ENCODE data around the gene WAC.

DNA sequence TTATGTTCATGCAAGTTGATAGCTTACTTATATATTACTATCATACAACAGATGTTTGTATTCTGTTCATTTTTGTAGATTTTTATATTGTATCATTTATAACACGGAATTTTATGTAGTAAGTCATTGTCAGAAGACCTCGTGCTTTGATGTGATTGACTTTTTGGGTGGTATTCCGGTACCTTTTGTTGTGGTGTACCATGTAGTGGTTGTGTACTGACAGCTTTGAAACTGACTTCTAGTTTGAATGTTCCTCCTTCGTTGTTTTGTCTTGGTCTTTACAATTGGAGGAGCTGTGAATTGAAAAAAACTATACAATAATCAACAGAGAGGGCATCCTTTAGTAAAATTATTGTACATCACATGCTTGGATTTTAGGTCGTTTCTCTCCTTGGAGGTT is 61.5 kb downstream of the WAC start:
- TF ChIP-seq, protein P1, sequence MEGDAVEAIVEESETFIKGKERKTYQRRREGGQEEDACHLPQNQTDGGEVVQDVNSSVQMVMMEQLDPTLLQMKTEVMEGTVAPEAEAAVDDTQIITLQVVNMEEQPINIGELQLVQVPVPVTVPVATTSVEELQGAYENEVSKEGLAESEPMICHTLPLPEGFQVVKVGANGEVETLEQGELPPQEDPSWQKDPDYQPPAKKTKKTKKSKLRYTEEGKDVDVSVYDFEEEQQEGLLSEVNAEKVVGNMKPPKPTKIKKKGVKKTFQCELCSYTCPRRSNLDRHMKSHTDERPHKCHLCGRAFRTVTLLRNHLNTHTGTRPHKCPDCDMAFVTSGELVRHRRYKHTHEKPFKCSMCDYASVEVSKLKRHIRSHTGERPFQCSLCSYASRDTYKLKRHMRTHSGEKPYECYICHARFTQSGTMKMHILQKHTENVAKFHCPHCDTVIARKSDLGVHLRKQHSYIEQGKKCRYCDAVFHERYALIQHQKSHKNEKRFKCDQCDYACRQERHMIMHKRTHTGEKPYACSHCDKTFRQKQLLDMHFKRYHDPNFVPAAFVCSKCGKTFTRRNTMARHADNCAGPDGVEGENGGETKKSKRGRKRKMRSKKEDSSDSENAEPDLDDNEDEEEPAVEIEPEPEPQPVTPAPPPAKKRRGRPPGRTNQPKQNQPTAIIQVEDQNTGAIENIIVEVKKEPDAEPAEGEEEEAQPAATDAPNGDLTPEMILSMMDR (conservative IDR thresholded peaks at IDR 0.05), result no peak
- TF ChIP-seq EZH2 (IDR thresholded peaks at IDR 0.05; ENCODE audit: low read depth), result no peak

Data from PC-9 (cell line).